ENCODE measurements around the gene SNRPA.
"Not testable (repeated sequence)": the region's sequence is repeated elsewhere in the genome, so short reads cannot be mapped to it uniquely, and the experiment has no call there.

Gene SNRPA

GRCh38 chr19:40747536-40747935, 3.5 kb upstream of the SNRPA start:
- no peak for DNase-seq (ENCODE audit: low spot score)

GRCh38 chr19:40750058-40750873, 737 bp upstream of the SNRPA start, which contains the start of gene ACTMAP:
ACTMAP (minus strand) TSS chr19:40750477; CDS start chr19:40749803, 674 bp downstream.
- peak; percentile 100 for DNase-seq (ENCODE audit: low spot score)

- no peak for DNase-seq (ENCODE audit: low spot score)
Observed at GRCh38 chr19:40752257-40752781, 1.3 kb downstream of the SNRPA start.

GRCh38 chr19:40754611-40755247, 3.7 kb downstream of the SNRPA start:
- no peak for DNase-seq (ENCODE audit: low spot score)

GRCh38 chr19:40755248-40755624, 4.2 kb downstream of the SNRPA start:
- no peak for DNase-seq (ENCODE audit: low spot score)

- no peak for DNase-seq (ENCODE audit: low spot score)
Observed at GRCh38 chr19:40755791-40756190, 4.8 kb downstream of the SNRPA start.

- no peak for DNase-seq (ENCODE audit: low spot score)
Observed at GRCh38 chr19:40756502-40757110, 5.6 kb downstream of the SNRPA start.

- no peak for DNase-seq (ENCODE audit: low spot score)
Observed at GRCh38 chr19:40758491-40758890, 7.5 kb downstream of the SNRPA start.

- DNase-seq (ENCODE audit: low spot score) = no peak
Observed at GRCh38 chr19:40759352-40759751, 8.3 kb downstream of the SNRPA start.

GRCh38 chr19:40762754-40763470, 11.9 kb downstream of the SNRPA start:
- no peak for DNase-seq (ENCODE audit: low spot score)

- DNase-seq (ENCODE audit: low spot score) = no peak
Observed at GRCh38 chr19:40763526-40763925, 12.5 kb downstream of the SNRPA start.

- no peak for DNase-seq (ENCODE audit: low spot score)
Observed at GRCh38 chr19:40763963-40764362, 13.0 kb downstream of the SNRPA start.

GRCh38 chr19:40766385-40766784, 15.4 kb downstream of the SNRPA start:
- not testable (repeated sequence) for DNase-seq (ENCODE audit: low spot score)

- DNase-seq (ENCODE audit: low spot score) = no peak
Observed at GRCh38 chr19:40768869-40769268, 17.9 kb downstream of the SNRPA start.

- DNase-seq (ENCODE audit: low spot score) = not testable (repeated sequence)
Observed at GRCh38 chr19:40771101-40771862, 20.3 kb downstream of the SNRPA start.

GRCh38 chr19:40774916-40775631, 24.1 kb downstream of the SNRPA start, which contains the start of gene MIA:
MIA (plus strand) TSS chr19:40775521; CDS start chr19:40775543, 22 bp downstream.
- no peak for DNase-seq (ENCODE audit: low spot score)

GRCh38 chr19:40775632-40776022, 24.6 kb downstream of the SNRPA start:
- DNase-seq (ENCODE audit: low spot score) = no peak

- DNase-seq (ENCODE audit: low spot score) = no peak
Observed at GRCh38 chr19:40776364-40776763, 25.4 kb downstream of the SNRPA start.

GRCh38 chr19:40776932-40777644, 26.1 kb downstream of the SNRPA start:
- DNase-seq (ENCODE audit: low spot score) = peak; percentile 99

GRCh38 chr19:40777645-40777936, 26.6 kb downstream of the SNRPA start:
- no peak for DNase-seq (ENCODE audit: low spot score)
